ENCODE data around the gene CEACAM19. TPM values are rescaled to one million over a fixed set of nuclear protein-coding genes. Genes with fewer than 3 reads are reported as not detected.

The CEACAM19 gene, protein sequence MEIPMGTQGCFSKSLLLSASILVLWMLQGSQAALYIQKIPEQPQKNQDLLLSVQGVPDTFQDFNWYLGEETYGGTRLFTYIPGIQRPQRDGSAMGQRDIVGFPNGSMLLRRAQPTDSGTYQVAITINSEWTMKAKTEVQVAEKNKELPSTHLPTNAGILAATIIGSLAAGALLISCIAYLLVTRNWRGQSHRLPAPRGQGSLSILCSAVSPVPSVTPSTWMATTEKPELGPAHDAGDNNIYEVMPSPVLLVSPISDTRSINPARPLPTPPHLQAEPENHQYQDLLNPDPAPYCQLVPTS
- 9.3 to 13.6 TPM (median 9.5 TPM) in 5 replicates for total RNA-seq (2022; extraction: Qiagen RNA extraction; ENCODE audit: low read depth)

DNA sequence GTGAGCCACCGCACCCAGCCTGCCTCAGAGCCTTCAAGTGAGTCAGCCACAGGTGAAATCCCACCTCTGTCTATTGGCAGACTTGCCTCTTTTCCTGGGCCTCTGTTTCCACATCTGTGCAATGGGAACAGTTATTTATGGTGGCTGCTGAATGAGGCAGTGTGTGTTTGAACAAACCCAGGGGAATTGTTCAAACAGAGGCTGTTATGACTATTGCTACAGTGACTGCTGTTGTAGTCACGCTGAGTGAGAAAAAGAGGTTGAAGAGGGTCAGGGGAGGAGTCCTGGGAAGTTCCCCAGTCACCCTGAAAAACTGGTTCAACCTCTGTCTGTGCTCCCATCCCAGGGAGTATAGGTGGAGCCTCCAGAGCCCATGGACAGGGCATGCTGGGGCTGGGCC, at the start of gene CEACAM19:
CEACAM19 (plus strand) TSS at position 83 of the 400 bp plus-strand sequence. CDS start 450 bp downstream, outside the sequence.

DNA sequence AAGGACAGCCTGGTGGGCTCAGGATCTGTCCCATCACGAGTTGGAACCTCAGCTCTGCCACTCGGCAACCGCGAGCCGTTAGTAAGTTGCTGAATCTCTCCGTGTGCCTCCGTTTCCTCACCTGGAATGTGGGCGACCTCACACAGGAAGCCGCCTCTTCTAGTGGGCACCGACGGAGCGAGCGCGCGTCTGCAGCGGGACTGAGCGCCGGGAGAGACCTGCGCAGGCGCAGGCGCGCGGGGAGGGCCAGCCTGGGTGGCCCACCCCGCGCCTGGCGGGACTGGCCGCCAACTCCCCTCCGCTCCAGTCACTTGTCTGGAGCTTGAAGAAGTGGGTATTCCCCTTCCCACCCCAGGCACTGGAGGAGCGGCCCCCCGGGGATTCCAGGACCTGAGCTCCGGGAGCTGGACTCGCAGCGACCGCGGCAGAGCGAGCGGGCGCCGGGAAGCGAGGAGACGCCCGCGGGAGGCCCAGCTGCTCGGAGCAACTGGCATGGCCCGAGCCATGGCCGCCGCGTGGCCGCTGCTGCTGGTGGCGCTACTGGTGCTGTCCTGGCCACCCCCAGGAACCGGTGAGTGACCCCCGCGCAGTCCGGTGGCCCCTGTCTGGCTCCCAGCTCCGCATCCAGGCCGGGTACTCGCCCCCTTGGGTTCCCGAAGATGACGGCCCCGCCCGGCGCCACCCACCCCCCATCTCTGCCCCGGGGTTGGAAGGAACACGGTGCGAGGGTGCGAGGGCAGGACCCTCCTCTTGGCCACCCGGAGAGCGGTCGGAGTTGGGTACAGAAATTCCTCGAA, 27.5 kb upstream of the CEACAM19 start, which contains the start of gene PVR:
PVR (plus strand) TSS at position 306 of the 797 bp plus-strand sequence; CDS start at position 493, 187 bp downstream.

DNA sequence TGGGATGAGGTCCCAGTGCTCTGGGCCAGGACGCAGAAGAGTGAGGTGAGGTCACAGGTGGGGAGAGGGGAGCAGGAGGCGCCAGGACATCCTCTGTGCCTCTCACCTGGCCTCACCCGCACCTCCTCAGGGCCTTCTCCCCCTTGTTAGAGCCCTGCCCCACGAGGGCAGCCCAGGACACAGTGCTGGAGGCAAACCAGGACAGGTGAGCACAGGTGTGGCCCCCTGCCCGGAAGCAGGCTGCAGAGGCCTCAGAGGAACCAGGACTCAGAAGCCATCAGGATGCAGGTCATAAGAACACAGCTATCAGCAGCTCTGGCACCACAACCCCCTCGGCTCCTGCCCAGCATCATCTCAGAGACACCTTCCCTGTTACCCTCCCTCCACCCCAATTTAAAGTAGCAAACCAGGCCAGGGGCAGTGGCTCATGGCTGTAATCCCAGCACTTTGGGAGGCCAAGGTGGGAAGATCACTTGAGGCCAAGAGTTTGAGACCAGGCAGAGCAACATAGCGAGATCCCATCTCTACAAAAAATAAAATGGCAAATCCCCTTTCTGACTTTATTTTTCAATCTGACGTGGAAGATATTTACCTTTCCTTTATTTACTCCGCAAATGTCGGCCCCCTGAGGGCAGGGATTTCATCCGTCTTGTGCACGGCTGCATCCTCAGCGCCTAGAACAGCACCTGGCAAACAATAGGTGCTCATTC, 27.4 kb downstream of the CEACAM19 start, which contains the start of gene CEACAM16:
CEACAM16 (plus strand) TSS at position 660 of the 710 bp plus-strand sequence. CDS start 2,306 bp downstream, outside the sequence.

Other genes starting within 250 kb of the CEACAM19 start
- 2.6 to 3.5 TPM (median 3.1 TPM) in 5 replicates for gene ZNF229, start 223.0 kb upstream of the CEACAM19 start, total RNA-seq (2022; extraction: Qiagen RNA extraction; ENCODE audit: low read depth)
- gene ZNF180, start 171.0 kb upstream of the CEACAM19 start, total RNA-seq (2022; extraction: Qiagen RNA extraction; ENCODE audit: low read depth), result 7.9 to 10.6 TPM (median 8.1 TPM) in 5 replicates
- gene CEACAM20, start 141.8 kb upstream of the CEACAM19 start, total RNA-seq (2022; extraction: Qiagen RNA extraction; ENCODE audit: low read depth), result 0.06 to 0.12 TPM (median 0.10 TPM) in 3 of 5 replicates, not detected in the others
- gene IGSF23, start 57.9 kb upstream of the CEACAM19 start, total RNA-seq (2022; extraction: Qiagen RNA extraction; ENCODE audit: low read depth), result 0.26 to 0.57 TPM (median 0.40 TPM) in 5 replicates
- gene PVR, start 27.6 kb upstream of the CEACAM19 start, total RNA-seq (2022; extraction: Qiagen RNA extraction; ENCODE audit: low read depth), result 107 to 128 TPM (median 120 TPM) in 5 replicates
- gene CEACAM16, start 27.7 kb downstream of the CEACAM19 start, total RNA-seq (2022; extraction: Qiagen RNA extraction; ENCODE audit: low read depth), result 0.09 to 0.19 TPM (median 0.13 TPM) in 4 of 5 replicates, not detected in the other
- 55.3 to 116 TPM (median 89.8 TPM) in 5 replicates for gene BCL3, start 77.2 kb downstream of the CEACAM19 start, total RNA-seq (2022; extraction: Qiagen RNA extraction; ENCODE audit: low read depth)
- not detected in 5 replicates for gene CBLC, start 106.4 kb downstream of the CEACAM19 start, total RNA-seq (2022; extraction: Qiagen RNA extraction; ENCODE audit: low read depth)
- gene BCAM, start 137.6 kb downstream of the CEACAM19 start, total RNA-seq (2022; extraction: Qiagen RNA extraction; ENCODE audit: low read depth), result 67.7 to 91.0 TPM (median 77.6 TPM) in 5 replicates
- 75.5 to 88.4 TPM (median 83.4 TPM) in 5 replicates for gene NECTIN2, start 174.8 kb downstream of the CEACAM19 start, total RNA-seq (2022; extraction: Qiagen RNA extraction; ENCODE audit: low read depth)
- 206 to 267 TPM (median 230 TPM) in 5 replicates for gene TOMM40, start 219.8 kb downstream of the CEACAM19 start, total RNA-seq (2022; extraction: Qiagen RNA extraction; ENCODE audit: low read depth)
- 12.2 to 15.8 TPM (median 13.3 TPM) in 5 replicates for gene APOE, start 234.3 kb downstream of the CEACAM19 start, total RNA-seq (2022; extraction: Qiagen RNA extraction; ENCODE audit: low read depth)
- 109 to 128 TPM (median 117 TPM) in 5 replicates for gene APOC1, start 243.1 kb downstream of the CEACAM19 start, total RNA-seq (2022; extraction: Qiagen RNA extraction; ENCODE audit: low read depth)